H1 (cell line): ENCODE results near the gene NR5A1. TPM values are rescaled to one million over a fixed set of nuclear protein-coding genes. Genes with fewer than 3 reads are reported as not detected.

Experiments used
- CTCF ChIA-PET: fragments of 300-600 bp; sonication (Branson Sonifier 250); formaldehyde crosslinking; loops from one replicate; lab custom pipeline; 2021; ENCODE audit not compliant: partially characterized antibody; lab: Charles Lee
- POLR2A ChIA-PET: fragments of 300-600 bp; sonication (Branson Sonifier 250); formaldehyde crosslinking; loops from one replicate; lab custom pipeline; 2021; ENCODE audit warnings: inconsistent platforms; ENCODE audit not compliant: partially characterized antibody; lab: Charles Lee
- DNase-seq, 2 experiments: peaks; one replicate each; pipeline versions ENCODE4 v3.0.0 to v3.0.0-alpha.2; 2010 to 2022; ENCODE audit warnings: low spot score in 2 of 2, low read depth in 1 of 2, mixed read lengths in 1 of 2
- FAIRE-seq: peaks from 2 replicates; lab custom pipeline; 2011; peaks lifted over from hg19 to GRCh38; lab: Jason Lieb, UNC
- H2AFZ ChIP-seq: 2 replicates; pipeline ENCODE4 v1.8.1; 2012; ENCODE audit warnings: low read length, inconsistent platforms
- H2AK5ac ChIP-seq: 2 replicates; pipeline ENCODE4 v1.6.1; 2013; ENCODE audit warnings: low read depth, low read length
- H2BK120ac ChIP-seq: replicated peaks from 2 replicates; pipeline ENCODE3; 2013; ENCODE audit warnings: low read depth, low read length, inconsistent platforms
- H2BK12ac ChIP-seq: 2 replicates; pipeline ENCODE4 v1.6.1; 2013; ENCODE audit warnings: low read depth, low read length
- H2BK15ac ChIP-seq: 2 replicates; pipeline ENCODE4 v1.6.1; 2013; ENCODE audit warnings: low read length
- H2BK20ac ChIP-seq: 2 replicates; pipeline ENCODE4 v1.6.1; 2013; ENCODE audit warnings: low read length
- H2BK5ac ChIP-seq: 2 replicates; pipeline ENCODE4 v1.6.1; 2013; ENCODE audit warnings: low read depth, low read length
- H3K14ac ChIP-seq: 2 replicates; pipeline ENCODE4 v1.6.1; 2013; ENCODE audit warnings: inconsistent platforms; ENCODE audit not compliant: insufficient read length
- H3K18ac ChIP-seq: 2 replicates; pipeline ENCODE4 v1.6.1; 2013; ENCODE audit warnings: low read length; ENCODE audit errors: extremely low read depth
- H3K23ac ChIP-seq: 2 replicates; pipeline ENCODE4 v1.6.1; 2013; ENCODE audit warnings: inconsistent platforms; ENCODE audit not compliant: insufficient read length
- H3K23me2 ChIP-seq: 2 replicates; pipeline ENCODE4 v1.6.1; 2013; ENCODE audit warnings: low read depth, low read length
- H3K27ac ChIP-seq: 2 replicates; pipeline ENCODE4 v1.6.1; 2011; ENCODE audit warnings: low read depth, low read length, inconsistent platforms
- H3K27me3 ChIP-seq, 4 experiments: replicated peaks in 1 of 4; 1 replicate in 1 of 4; 2 replicates in 3 of 4; pipeline versions ENCODE4 v1.6.1 to v1.8.1; 2011 to 2013; ENCODE audit warnings: low read length in 3 of 4, mild to moderate bottlenecking in 3 of 4, inconsistent platforms in 2 of 4, mixed read lengths in 2 of 4, moderate library complexity in 1 of 4; ENCODE audit not compliant: control insufficient read depth in 3 of 4, insufficient read depth in 3 of 4; ENCODE audit errors: extremely low read depth in 1 of 4
- H3K36me3 ChIP-seq, 4 experiments: 2 replicates each; pipeline versions ENCODE4 v1.6.1 to v1.8.1; 2011 to 2013; ENCODE audit warnings: mild to moderate bottlenecking in 4 of 4, low read length in 3 of 4, moderate library complexity in 2 of 4, control low read depth in 1 of 4, inconsistent platforms in 1 of 4; ENCODE audit not compliant: insufficient read depth in 4 of 4, control insufficient read depth in 2 of 4
- H3K4ac ChIP-seq: replicated peaks from 2 replicates; pipeline ENCODE3; 2013; ENCODE audit warnings: low read length, low read depth, mixed read lengths, inconsistent platforms; ENCODE audit not compliant: insufficient read length
- H3K4me1 ChIP-seq, 4 experiments: replicated peaks in 1 of 4; 1 replicate in 1 of 4; 2 replicates in 3 of 4; pipeline versions ENCODE4 v1.6.1 to v1.8.1; 2011 to 2013; ENCODE audit warnings: low read length in 3 of 4, inconsistent platforms in 2 of 4, mixed read lengths in 1 of 4; ENCODE audit not compliant: insufficient read depth in 4 of 4, control insufficient read depth in 3 of 4
- H3K4me2 ChIP-seq, 2 experiments: 2 replicates each; pipeline versions ENCODE4 v1.6.1 to v1.8.1; 2011 to 2013; ENCODE audit warnings: low read depth in 2 of 2, low read length in 2 of 2, control low read depth in 1 of 2, inconsistent platforms in 1 of 2, mild to moderate bottlenecking in 1 of 2; ENCODE audit not compliant: insufficient read depth in 1 of 2
- H3K4me3 ChIP-seq, 4 experiments: fragments of 200-600, 300-600 bp in 1 of 4; sonication (generic), shearing (Covaris generic), sonication (Bioruptor Twin) in 1 of 4; 2 replicates each; pipeline versions ENCODE4 v1.5.1 to v1.8.1; 2011 to 2016; ENCODE audit warnings: low read length in 4 of 4, low read depth in 3 of 4, control low read depth in 2 of 4, inconsistent platforms in 2 of 4, mild to moderate bottlenecking in 2 of 4, mixed read lengths in 1 of 4, moderate library complexity in 1 of 4; ENCODE audit not compliant: insufficient read depth in 2 of 4; ENCODE audit errors: extremely low read depth in 1 of 4
- H3K56ac ChIP-seq: replicated peaks from 2 replicates; pipeline ENCODE3; 2013; ENCODE audit warnings: low read depth, mild to moderate bottlenecking, mixed read lengths, low read length, inconsistent platforms; ENCODE audit not compliant: insufficient read length
- H3K79me1 ChIP-seq: 2 replicates; pipeline ENCODE4 v1.6.1; 2013; ENCODE audit warnings: low read depth, low read length, control low read depth
- H3K79me2 ChIP-seq, 2 experiments: 2 replicates each; pipeline versions ENCODE4 v1.6.1 to v1.8.1; 2012 to 2013; ENCODE audit warnings: low read length in 2 of 2, mild to moderate bottlenecking in 2 of 2, inconsistent platforms in 1 of 2; ENCODE audit not compliant: insufficient read depth in 2 of 2, control insufficient read depth in 1 of 2
- H3K9ac ChIP-seq, 4 experiments: replicated peaks in 1 of 4; 1 replicate in 1 of 4; 2 replicates in 3 of 4; pipeline versions ENCODE4 v1.6.1 to v1.8.1; 2011 to 2013; ENCODE audit warnings: low read depth in 3 of 4, low read length in 3 of 4, control low read depth in 2 of 4, mild to moderate bottlenecking in 2 of 4, moderate library complexity in 2 of 4, inconsistent platforms in 1 of 4; ENCODE audit errors: extremely low read depth in 1 of 4
- H3K9me3 ChIP-seq, 2 experiments: 2 replicates each; pipeline versions ENCODE4 v1.6.1 to v1.8.1; 2012 to 2013; ENCODE audit warnings: mild to moderate bottlenecking in 2 of 2, moderate library complexity in 2 of 2, control low read depth in 1 of 2, inconsistent platforms in 1 of 2, low read depth in 1 of 2, low read length in 1 of 2, mixed read lengths in 1 of 2; ENCODE audit not compliant: insufficient read depth in 2 of 2
- H4K20me1 ChIP-seq, 2 experiments: replicated peaks in 1 of 2; 2 replicates each; pipeline versions ENCODE3 to v1.8.1; 2011 to 2013; ENCODE audit warnings: inconsistent platforms in 2 of 2, low read length in 2 of 2, mild to moderate bottlenecking in 1 of 2; ENCODE audit not compliant: insufficient read depth in 2 of 2, control insufficient read depth in 1 of 2
- H4K5ac ChIP-seq: 2 replicates; pipeline ENCODE4 v1.6.1; 2013; ENCODE audit warnings: low read length, low read depth, mixed read lengths, inconsistent platforms; ENCODE audit not compliant: insufficient read length
- H4K8ac ChIP-seq: 2 replicates; pipeline ENCODE4 v1.8.0; 2013; ENCODE audit warnings: mild to moderate bottlenecking, moderate library complexity, low read length, inconsistent platforms; ENCODE audit not compliant: insufficient read depth; ENCODE audit errors: extremely low read depth
- H4K91ac ChIP-seq: replicated peaks from 2 replicates; pipeline ENCODE3; 2013; ENCODE audit warnings: low read length, mixed read lengths, inconsistent platforms; ENCODE audit not compliant: insufficient read length
- GABPA ChIP-seq: IDR thresholded peaks from 2 replicates; pipeline ENCODE4 v1.6.1; 2011; ENCODE audit warnings: mild to moderate bottlenecking, low read length, moderate library complexity, borderline replicate concordance; ENCODE audit not compliant: insufficient read depth
- WGBS, 2 experiments: shearing (Covaris generic) in 1 of 2; methylation state at CpG; one replicate each; pipeline versions ENCODE4 v1.1.6 to v1.1.7; 2013 to 2015; ENCODE audit warnings: low lambda C conversion rate in 2 of 2, mixed read lengths in 2 of 2, inconsistent platforms in 1 of 2, low coverage in 1 of 2, missing lambda C conversion rate in 1 of 2; ENCODE audit not compliant: insufficient replicate concordance in 2 of 2, insufficient coverage in 1 of 2, insufficient read length in 1 of 2; ENCODE audit errors: extremely low coverage in 1 of 2, missing lambda C conversion rate in 1 of 2; 5-methylcytosine and 5-hydroxymethylcytosine counted together
- polyA plus RNA-seq, 7 experiments: library from polyadenylated mRNA; depleted of rRNA in 3 of 7; stranded (reverse) in 5 of 7; unstranded in 2 of 7; fragments of >200 nt in 5 of 7; fragments of 200-250 nt in 2 of 7; gene quantifications; 1 replicate in 5 of 7; 2 replicates in 1 of 7; 4 replicates in 1 of 7; pipeline versions ENCODE4 v1.2.1 to v1.2.3, GENCODE V29; 2011 to 2013; ENCODE audit warnings: missing spikeins in 2 of 7, mixed read lengths in 2 of 7
- total RNA-seq: library from RNA; stranded (reverse); fragmentation: NEBNext Ultra II Directional; extraction: Animal tissue kit (Norgen Biotek cat#: 25700); gene quantifications from 2 replicates; pipeline ENCODE4 v1.2.1, GENCODE V29; 2021

The NR5A1 gene
- total and polyA plus RNA-seq, 2 of the 8 experiments (the other 6 are each of a cell fraction or from before 2014, with no cell fraction given), result 0.29 to 0.58 TPM

- FAIRE-seq, result no peak
- Histone ChIP-seq H3K79me1 (no peaks in the 10 kb centered on the region), H2BK15ac (no peak overlapping the region), H3K23me2 (no peaks in the 10 kb centered on the region), H2BK20ac (no peak overlapping the region), H4K91ac (no peak overlapping the region), H3K4me2 (no peak overlapping the region), H2BK12ac (no peak overlapping the region), H4K5ac (no peak overlapping the region), H2BK120ac (no peak overlapping the region), H3K27me3 (no peaks in the 10 kb centered on the region; a peak in 1 of 7 replicates), H3K14ac (no peak overlapping the region), H3K79me2 (no peaks in the 10 kb centered on the region), H2AK5ac (no peak overlapping the region), H2BK5ac (no peak overlapping the region), H3K27ac (no peak overlapping the region), H3K23ac (no peak overlapping the region), H4K8ac (no peak overlapping the region), H2AFZ (no peak overlapping the region), H3K4me3 (no peak overlapping the region), H3K4me1 (no peaks in the 10 kb centered on the region), H3K56ac (no peak overlapping the region), H3K4ac (no peak overlapping the region), H3K9ac (no peak overlapping the region), H3K36me3 (no peaks in the 10 kb centered on the region), H3K18ac (no peak overlapping the region; the same call in 1 of the 2 replicates), H3K9me3 (no peaks in the 10 kb centered on the region), H4K20me1 (no peaks in the 10 kb centered on the region)
- DNase-seq, result no peak
- no peak for TF ChIP-seq GABPA
- 94% methylated on average over 9 of the region's 9 CpGs; no CpG with 5 or more reads in 1 of the 2 experiments for WGBS, 2 experiments
- ChIA-PET CTCF (interaction anchor here (1.3 to 9.8 kb wide), 3 partner anchors 9 to 18 kb away, joined by 4 to 87 read pairs (median 5); no protein-coding TSS in a partner anchor), POLR2A (interaction anchor here (1.6 kb wide), 1 partner anchor 16 kb away, joined by 5 read pairs; no protein-coding TSS in a partner anchor)
These were observed 69.1 kb downstream of the NR5A1 start for GRCh38 chr9:124438091-124438490.
